ENCODE results near the gene TOE1. TPM values are rescaled to one million over a fixed set of nuclear protein-coding genes. Genes with fewer than 3 reads are reported as not detected.
"Not testable (repeated sequence)": the region's sequence is repeated elsewhere in the genome, so short reads cannot be mapped to it uniquely, and the experiment has no call there.

TOE1 gene
- polyA plus RNA-seq, 1 experiment = 8.1 TPM

DNA sequence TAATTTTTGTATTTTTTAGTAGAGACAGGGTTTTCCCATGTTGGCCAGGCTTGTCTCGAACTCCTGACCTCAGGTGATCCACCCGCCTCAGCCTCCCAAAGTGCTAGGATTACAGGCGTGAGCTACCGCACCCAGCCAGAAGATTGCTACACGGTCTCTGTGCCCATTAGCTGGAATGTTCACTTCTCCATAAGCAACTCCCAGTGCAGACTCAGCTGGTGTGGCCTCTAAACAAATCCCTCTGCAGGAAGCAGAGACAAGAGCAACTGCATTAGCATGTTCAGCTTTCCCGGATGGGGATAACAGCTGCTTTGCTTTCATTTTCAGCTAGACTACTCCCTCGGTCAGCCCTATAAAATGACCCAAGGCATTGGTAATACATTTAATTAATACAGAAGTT lies 21.0 kb downstream of the TOE1 start:
- TF ChIP-seq, protein P1, sequence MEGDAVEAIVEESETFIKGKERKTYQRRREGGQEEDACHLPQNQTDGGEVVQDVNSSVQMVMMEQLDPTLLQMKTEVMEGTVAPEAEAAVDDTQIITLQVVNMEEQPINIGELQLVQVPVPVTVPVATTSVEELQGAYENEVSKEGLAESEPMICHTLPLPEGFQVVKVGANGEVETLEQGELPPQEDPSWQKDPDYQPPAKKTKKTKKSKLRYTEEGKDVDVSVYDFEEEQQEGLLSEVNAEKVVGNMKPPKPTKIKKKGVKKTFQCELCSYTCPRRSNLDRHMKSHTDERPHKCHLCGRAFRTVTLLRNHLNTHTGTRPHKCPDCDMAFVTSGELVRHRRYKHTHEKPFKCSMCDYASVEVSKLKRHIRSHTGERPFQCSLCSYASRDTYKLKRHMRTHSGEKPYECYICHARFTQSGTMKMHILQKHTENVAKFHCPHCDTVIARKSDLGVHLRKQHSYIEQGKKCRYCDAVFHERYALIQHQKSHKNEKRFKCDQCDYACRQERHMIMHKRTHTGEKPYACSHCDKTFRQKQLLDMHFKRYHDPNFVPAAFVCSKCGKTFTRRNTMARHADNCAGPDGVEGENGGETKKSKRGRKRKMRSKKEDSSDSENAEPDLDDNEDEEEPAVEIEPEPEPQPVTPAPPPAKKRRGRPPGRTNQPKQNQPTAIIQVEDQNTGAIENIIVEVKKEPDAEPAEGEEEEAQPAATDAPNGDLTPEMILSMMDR (IDR thresholded peaks at IDR 0.05; ENCODE audit: low read depth, low read length) = peak; percentile 21; the same call in 1 of the 2 replicates
- not testable (repeated sequence) for H3K27ac ChIP-seq (ENCODE audit: low read depth, low read length); H3K4me3 ChIP-seq (ENCODE audit: low read depth, low read length); H3K27me3 ChIP-seq (ENCODE audit: control insufficient read depth, insufficient read depth, low read length); H3K9me3 ChIP-seq (ENCODE audit: control insufficient read depth, insufficient read depth, low read length)
- ChIA-PET POLR2A (interaction anchor here (0.6 to 2.0 kb wide), 6 partner anchors 22 to 1938 kb away, joined by 3 to 7 read pairs (median 4); partner anchors contain the start of genes MUTYH, PRDX1, TESK2 and TOE1), CTCF (interaction anchor here (1.0 to 16.5 kb wide), 12 partner anchors 37 to 863 kb away, joined by 3 to 456 read pairs (median 6); partner anchors contain the start of genes CCDC163, MMACHC, TESK2 and UROD)
- peak; percentile 42 for DNase-seq (ENCODE audit: low read depth, low spot score)

GRCh38 chr1:45364294-45364693 lies 24.3 kb downstream of the TOE1 start:
- Histone ChIP-seq H3K9me3 (ENCODE audit: control insufficient read depth, insufficient read depth, low read length) (no peaks in the 10 kb centered on the region), H3K4me3 (ENCODE audit: low read depth, low read length) (no peak overlapping the region), H3K27me3 (ENCODE audit: control insufficient read depth, insufficient read depth, low read length) (no peaks in the 10 kb centered on the region), H3K27ac (ENCODE audit: low read depth, low read length) (no peak overlapping the region)
- CTCF ChIA-PET = interaction anchor here (0.5 to 16.5 kb wide), 2 partner anchors 128 to 148 kb away, joined by 3 to 456 read pairs; partner anchors contain the start of gene TESK2
- POLR2A ChIA-PET = no interaction called here
- no peak for DNase-seq (ENCODE audit: low read depth, low spot score)
- TF ChIP-seq, protein P1 (IDR thresholded peaks at IDR 0.05; ENCODE audit: low read depth, low read length) = no peak

GRCh38 chr1:45365051-45365450 lies 25.1 kb downstream of the TOE1 start:
- Histone ChIP-seq H3K4me3 (ENCODE audit: low read depth, low read length) (no peak overlapping the region), H3K27me3 (ENCODE audit: control insufficient read depth, insufficient read depth, low read length) (no peaks in the 10 kb centered on the region), H3K9me3 (ENCODE audit: control insufficient read depth, insufficient read depth, low read length) (no peaks in the 10 kb centered on the region), H3K27ac (ENCODE audit: low read depth, low read length) (no peak overlapping the region)
- POLR2A ChIA-PET = interaction anchor here (0.7 kb wide), 1 partner anchor 31 kb away, joined by 3 read pairs; no protein-coding TSS in a partner anchor
- no peak for DNase-seq (ENCODE audit: low read depth, low spot score)
- TF ChIP-seq, protein P1 (IDR thresholded peaks at IDR 0.05; ENCODE audit: low read depth, low read length) = no peak
- CTCF ChIA-PET = interaction anchor here (0.5 to 16.5 kb wide), 3 partner anchors 127 to 634 kb away, joined by 3 to 456 read pairs (median 3); partner anchors contain the start of gene TESK2

DNA sequence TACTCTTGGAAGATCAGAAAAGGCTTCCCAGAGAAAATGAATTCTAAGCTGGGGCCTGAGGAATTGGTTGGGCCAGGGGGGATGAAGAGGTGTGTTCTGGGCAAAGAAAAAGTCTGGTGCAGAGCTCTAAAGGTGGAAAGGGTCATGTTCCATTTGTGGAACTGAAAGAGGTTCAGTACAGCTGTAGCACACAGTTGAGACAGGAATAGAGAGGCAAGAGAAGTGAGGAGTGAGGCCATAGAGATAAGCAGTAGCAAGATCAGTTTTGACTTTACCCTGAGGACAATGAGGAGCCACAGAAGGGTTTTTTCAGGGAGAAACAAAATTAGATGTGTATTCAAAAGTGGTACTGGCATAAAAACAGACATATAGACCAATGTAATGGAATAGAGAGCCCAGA lies 30.6 kb downstream of the TOE1 start:
- no peaks in the 10 kb centered on the region for H3K27me3 ChIP-seq (ENCODE audit: control insufficient read depth, insufficient read depth, low read length)
- CTCF ChIA-PET = interaction anchor here (0.6 to 1.7 kb wide), 4 partner anchors 10 to 125 kb away, joined by 3 to 7 read pairs (median 4); no protein-coding TSS in a partner anchor
- TF ChIP-seq, protein P1 (IDR thresholded peaks at IDR 0.05; ENCODE audit: low read depth, low read length) = no peak
- no peak overlapping the region for H3K27ac ChIP-seq (ENCODE audit: low read depth, low read length)
- H3K9me3 ChIP-seq (ENCODE audit: control insufficient read depth, insufficient read depth, low read length) = no peaks in the 10 kb centered on the region
- POLR2A ChIA-PET = no interaction called here
- no peak overlapping the region for H3K4me3 ChIP-seq (ENCODE audit: low read depth, low read length)
- no peak for DNase-seq (ENCODE audit: low read depth, low spot score)

- H3K27ac ChIP-seq (ENCODE audit: low read depth, low read length) = no peak overlapping the region
- no peak for DNase-seq (ENCODE audit: low read depth, low spot score)
- H3K27me3 ChIP-seq (ENCODE audit: control insufficient read depth, insufficient read depth, low read length) = no peaks in the 10 kb centered on the region
- CTCF ChIA-PET = interaction anchor here (1.3 to 1.7 kb wide), 3 partner anchors 13 to 359 kb away, joined by 3 to 7 read pairs (median 5); no protein-coding TSS in a partner anchor
- no peaks in the 10 kb centered on the region for H3K9me3 ChIP-seq (ENCODE audit: control insufficient read depth, insufficient read depth, low read length)
- no peak overlapping the region for H3K4me3 ChIP-seq (ENCODE audit: low read depth, low read length)
- POLR2A ChIA-PET = no interaction called here
- TF ChIP-seq, protein P1 (IDR thresholded peaks at IDR 0.05; ENCODE audit: low read depth, low read length) = no peak
These were observed 33.6 kb downstream of the TOE1 start for GRCh38 chr1:45373573-45373972.

Data from AG04450 (cell line).